DMS 273 treated with DMSO at 0.1 percent for 48 hours (cell line): ENCODE measurements around the gene EEA1.

Experiments used
- DNase-seq: peaks from one replicate; lab custom pipeline; 2025; lab: John Stamatoyannopoulos, UW

EEA1 gene

DNA sequence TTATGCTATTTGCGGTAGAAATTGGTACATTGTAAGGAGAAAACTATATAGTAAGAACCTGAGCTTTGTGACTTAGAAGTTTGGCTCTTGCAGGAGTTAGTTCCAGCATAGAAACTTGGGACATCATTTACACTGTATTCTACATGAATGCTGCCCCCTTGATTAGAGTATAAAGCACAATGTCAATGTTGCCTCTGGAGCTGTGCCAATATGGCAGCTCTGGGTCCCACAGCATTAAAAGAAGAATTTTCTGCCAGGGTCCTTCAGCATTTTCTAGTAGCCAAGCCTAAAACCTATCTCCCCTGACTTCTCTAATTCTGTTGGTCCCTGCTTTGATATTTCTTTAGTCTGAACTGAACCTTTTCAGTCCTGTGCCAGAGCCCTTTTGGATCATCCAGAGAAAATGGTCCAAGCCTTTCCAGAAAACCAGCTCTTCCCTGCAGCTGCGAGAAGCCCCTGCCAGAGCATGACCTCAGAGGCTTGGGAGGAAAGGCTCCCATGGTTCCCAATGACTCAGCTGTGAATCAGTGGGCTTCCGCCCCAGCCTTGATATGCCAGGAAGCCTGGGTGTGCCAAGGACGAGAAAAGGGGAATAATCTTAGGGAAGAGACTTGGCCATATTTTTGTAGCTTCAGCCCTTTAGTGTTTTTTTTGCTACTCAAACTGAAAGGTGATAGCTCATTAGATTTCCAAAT, 183.1 kb downstream of the EEA1 start:
- DNase-seq: no peak

DNA sequence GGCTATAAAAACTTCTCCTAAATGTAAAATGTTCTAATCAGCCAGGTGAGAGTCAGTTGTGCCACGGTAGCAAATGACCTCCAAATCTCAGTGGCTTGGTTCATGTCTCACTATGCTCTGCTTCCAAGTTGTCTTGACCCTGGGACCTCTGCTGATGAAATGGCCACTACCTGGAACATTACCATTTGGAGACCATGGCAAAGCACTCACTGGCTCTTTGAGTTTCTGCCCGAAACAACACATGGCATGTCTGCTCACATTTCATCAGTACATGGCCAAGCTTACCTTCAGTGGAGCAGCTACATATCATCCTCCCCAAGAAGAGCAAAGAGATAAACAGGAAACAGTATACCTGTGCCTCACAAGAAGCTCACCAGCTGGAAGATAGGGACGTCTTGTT, 186.1 kb downstream of the EEA1 start:
- no peak for DNase-seq

DNA sequence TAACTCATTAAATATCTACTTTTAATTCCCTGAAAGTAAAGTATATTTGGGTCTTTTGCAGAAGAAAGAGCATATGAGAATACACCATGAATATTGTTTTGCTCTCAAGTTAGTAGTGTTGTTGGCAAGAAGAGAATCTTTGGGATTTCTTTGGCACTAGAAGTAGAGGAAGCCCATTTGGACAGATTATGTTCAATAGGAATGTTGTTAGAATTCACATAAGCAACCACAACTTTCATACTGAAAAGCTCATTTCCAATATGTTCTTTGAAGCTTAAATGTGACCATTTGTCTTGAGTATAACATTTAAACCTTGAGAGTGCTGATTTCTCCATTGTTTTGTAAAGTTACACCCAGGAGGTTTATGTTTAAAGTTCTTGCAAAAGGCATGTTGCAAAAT, 188.7 kb downstream of the EEA1 start:
- DNase-seq: no peak

DNA sequence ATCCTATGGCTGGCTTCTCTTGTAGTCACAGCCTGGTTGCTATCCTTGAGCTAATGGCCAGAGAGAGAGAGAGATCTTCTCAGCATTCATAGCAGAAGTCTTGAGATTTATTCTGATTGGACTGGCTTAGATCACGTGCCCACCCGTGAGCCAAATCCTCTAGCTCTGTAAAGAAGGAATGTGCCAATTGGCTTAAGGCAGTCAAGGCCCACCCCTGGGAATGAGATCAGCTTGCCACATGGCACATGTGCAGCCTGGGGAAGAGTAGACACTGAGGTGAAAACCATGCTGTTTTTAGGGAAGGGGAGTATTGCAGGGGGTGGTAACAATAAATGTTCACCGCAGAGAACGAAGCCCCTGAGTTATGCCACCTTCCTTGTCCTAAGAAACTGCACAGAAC, 190.0 kb downstream of the EEA1 start:
- DNase-seq: no peak

- DNase-seq: no peak
These were observed 190.9 kb downstream of the EEA1 start for GRCh38 chr12:92737855-92738850.

DNA sequence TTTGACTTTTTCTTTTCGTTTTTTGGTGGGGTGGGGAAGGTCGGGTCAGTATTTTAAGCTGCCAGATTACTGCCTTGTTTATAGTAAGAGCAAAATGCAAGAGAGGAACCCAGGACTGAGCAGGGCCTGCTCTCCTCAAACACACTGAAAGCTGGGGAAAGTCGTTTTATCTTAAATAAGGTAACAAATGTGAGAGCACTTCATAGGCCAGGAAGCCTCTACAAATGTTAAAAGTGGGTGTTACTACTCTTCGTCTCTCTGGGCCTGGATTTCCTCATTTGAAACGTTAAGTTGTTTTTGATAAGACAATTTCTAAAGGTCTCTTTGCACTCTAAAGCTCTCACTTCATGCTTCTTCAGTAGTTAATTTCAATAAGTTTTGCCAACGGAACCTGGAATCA, 192.5 kb downstream of the EEA1 start:
- no peak for DNase-seq

GRCh38 chr12:92735131-92735721, 193.9 kb downstream of the EEA1 start:
- DNase-seq: no peak

DNA sequence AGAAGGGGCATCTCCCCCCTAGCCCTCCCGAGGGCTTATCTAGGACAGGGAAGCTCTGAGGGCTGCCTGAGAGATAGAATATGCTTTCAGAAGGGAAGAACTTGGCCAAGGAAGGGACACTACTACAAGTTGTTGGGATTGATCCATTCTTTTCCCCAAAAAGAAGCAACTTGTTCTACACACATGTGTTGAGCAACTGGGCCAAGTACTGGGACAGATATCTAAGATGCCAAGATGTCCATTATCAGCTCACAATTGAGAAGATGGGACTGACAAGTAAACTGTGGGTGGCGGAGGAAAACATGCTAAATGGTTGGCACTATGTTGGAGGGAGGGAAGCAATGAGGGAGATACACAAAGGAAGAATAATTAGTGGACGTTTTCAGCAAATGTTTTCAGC, 195.4 kb downstream of the EEA1 start:
- DNase-seq: no peak

DNA sequence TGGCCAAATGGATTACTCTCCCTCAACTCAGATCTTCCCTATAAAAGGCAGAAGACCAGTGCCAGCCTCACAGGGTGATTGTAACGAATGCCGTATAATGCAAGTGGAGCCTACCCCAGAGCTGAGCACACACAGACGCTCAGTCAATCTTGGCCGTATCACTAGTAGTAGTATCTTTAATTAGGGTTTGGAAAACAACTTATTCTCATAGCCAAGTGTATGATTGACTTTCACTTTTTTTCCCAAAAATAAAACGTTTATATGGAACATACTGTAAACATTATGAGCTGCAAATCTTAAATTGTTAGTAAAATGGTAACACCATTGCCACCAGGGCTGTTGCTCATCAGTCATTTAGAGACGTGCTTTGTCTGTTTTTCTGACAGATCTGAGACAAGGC, 195.9 kb downstream of the EEA1 start:
- no peak for DNase-seq

GRCh38 chr12:92732716-92733115, 196.4 kb downstream of the EEA1 start:
- DNase-seq: no peak

DNA sequence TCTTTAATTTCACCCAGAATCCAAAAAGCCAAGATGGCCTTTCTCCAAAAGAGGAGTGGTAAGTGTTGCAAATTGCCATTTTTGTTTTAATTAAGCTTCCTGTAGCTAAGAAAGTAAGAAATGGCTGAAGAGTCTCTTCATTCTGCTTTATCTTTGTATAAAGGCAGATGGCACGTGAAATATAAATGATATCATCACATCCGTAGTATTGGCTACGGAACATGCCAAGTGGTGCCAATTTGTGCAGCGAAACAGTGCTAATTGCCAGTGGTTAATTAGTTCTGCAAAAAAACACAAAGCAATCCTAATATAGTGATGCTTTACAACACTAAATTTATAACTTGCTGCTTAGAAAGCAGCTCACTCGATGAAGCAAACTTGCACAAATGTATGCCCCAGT, 196.9 kb downstream of the EEA1 start:
- no peak for DNase-seq

GRCh38 chr12:92730758-92731157, 198.3 kb downstream of the EEA1 start:
- no peak for DNase-seq

GRCh38 chr12:92729773-92730305, 199.3 kb downstream of the EEA1 start:
- no peak for DNase-seq

- DNase-seq: no peak
These were observed 202.2 kb downstream of the EEA1 start for GRCh38 chr12:92726850-92727249.

- no peak for DNase-seq
These were observed 206.2 kb downstream of the EEA1 start for GRCh38 chr12:92722897-92723296.

GRCh38 chr12:92721656-92722055, 207.4 kb downstream of the EEA1 start:
- DNase-seq: no peak

GRCh38 chr12:92721130-92721529, 208.0 kb downstream of the EEA1 start:
- DNase-seq: no peak
